ENCODE measurements around the gene SPRR2D. TPM values are rescaled to one million over a fixed set of nuclear protein-coding genes. Genes with fewer than 3 reads are reported as not detected.

The SPRR2D gene
- total RNA-seq, 1 experiment from 2014 or later = 0.62 TPM

DNA sequence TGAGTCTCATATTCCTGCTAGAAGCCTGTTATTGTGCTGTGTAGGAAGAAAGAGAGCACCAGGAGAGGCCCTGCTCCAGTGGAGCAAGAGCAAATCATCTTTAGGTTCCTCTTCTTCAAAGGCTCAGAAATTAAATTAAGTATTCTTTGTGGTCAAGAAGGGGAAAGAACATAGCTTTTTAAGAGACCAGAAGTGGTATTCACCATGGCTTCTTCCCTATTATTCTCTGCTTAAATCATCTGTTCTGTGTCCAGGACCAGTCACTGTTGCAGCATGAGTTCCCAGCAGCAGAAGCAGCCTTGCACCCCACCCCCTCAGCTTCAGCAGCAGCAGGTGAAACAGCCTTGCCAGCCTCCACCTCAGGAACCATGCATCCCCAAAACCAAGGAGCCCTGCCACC lies 8.8 kb downstream of the SPRR2D start:
- no peaks in the 10 kb centered on the region for H3K4me1 ChIP-seq (ENCODE audit: insufficient read depth, low read length, poor library complexity, severe bottlenecking)
- CTCF ChIA-PET = no interaction called here
- H3K4me3 ChIP-seq (ENCODE audit: low read depth, low read length, poor library complexity, severe bottlenecking) = no peak overlapping the region
- BruUV-seq (replicated peaks) = no TSS peak
- no peaks in the 10 kb centered on the region for H3K9me3 ChIP-seq (ENCODE audit: low read depth, low read length, poor library complexity, severe bottlenecking)
- intact Hi-C loops (cut with micrococcal nuclease; ENCODE audit: unreplicated experiment) = no loop called here
- no peak overlapping the region for H3K27ac ChIP-seq (ENCODE audit: low read depth, low read length, poor library complexity, severe bottlenecking)
- H3K27me3 ChIP-seq (replicated peaks; ENCODE audit: insufficient read depth, low read depth, low read length, poor library complexity) = peaks cover 9% of the 10 kb centered on the region
- POLR2A ChIA-PET (ENCODE audit: low non-redundant PET) = no interaction called here
- no peaks in the 10 kb centered on the region for H3K36me3 ChIP-seq (ENCODE audit: insufficient read depth, low read length, poor library complexity, severe bottlenecking)
- TF ChIP-seq, protein P1, sequence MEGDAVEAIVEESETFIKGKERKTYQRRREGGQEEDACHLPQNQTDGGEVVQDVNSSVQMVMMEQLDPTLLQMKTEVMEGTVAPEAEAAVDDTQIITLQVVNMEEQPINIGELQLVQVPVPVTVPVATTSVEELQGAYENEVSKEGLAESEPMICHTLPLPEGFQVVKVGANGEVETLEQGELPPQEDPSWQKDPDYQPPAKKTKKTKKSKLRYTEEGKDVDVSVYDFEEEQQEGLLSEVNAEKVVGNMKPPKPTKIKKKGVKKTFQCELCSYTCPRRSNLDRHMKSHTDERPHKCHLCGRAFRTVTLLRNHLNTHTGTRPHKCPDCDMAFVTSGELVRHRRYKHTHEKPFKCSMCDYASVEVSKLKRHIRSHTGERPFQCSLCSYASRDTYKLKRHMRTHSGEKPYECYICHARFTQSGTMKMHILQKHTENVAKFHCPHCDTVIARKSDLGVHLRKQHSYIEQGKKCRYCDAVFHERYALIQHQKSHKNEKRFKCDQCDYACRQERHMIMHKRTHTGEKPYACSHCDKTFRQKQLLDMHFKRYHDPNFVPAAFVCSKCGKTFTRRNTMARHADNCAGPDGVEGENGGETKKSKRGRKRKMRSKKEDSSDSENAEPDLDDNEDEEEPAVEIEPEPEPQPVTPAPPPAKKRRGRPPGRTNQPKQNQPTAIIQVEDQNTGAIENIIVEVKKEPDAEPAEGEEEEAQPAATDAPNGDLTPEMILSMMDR (conservative IDR thresholded peaks at IDR 0.05; ENCODE audit: low read depth, low read length) = no peak
- no peak for TF ChIP-seq EZH2 (IDR thresholded peaks at IDR 0.05; ENCODE audit: borderline replicate concordance, low read depth, low read length, poor library complexity, severe bottlenecking)
- DNase-seq (ENCODE audit: low spot score) = no peak

DNA sequence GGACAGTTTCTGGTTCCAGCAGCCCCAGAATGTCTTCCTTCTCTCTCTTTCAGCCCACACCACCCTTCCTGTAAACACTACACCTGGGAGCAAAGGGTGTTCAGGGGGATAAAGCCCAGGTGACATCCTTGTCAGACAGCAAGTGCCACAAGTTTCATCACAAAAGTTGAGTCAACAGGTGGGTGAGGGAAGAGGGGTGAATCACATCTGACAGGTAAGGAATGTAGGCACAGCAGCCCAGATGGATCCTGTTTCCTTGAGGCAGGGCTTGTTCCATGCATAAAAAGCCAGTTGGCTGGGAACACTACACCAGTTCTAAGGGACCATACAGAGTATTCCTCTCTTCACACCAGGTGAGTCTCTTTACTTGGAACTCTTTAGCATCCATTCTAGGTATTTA lies 10.0 kb downstream of the SPRR2D start, which contains the start of gene SPRR1B:
Gene SPRR1B (plus strand): TSS at position 309 of the 400 bp plus-strand sequence. CDS start 1,143 bp downstream, outside the sequence.
- BruUV-seq (replicated peaks) = no TSS peak
- ChIA-PET CTCF (no interaction called here), POLR2A (ENCODE audit: low non-redundant PET) (no interaction called here)
- Histone ChIP-seq H3K4me3 (ENCODE audit: low read depth, low read length, poor library complexity, severe bottlenecking) (no peak within 1 kb of the TSS), H3K27ac (ENCODE audit: low read depth, low read length, poor library complexity, severe bottlenecking) (no peak within 1 kb of the TSS), H3K27me3 (replicated peaks; ENCODE audit: insufficient read depth, low read depth, low read length, poor library complexity) (no peaks in the 10 kb centered on the region), H3K36me3 (ENCODE audit: insufficient read depth, low read length, poor library complexity, severe bottlenecking) (no peaks in the 10 kb centered on the region), H3K9me3 (ENCODE audit: low read depth, low read length, poor library complexity, severe bottlenecking) (no peaks in the 10 kb centered on the region), H3K4me1 (ENCODE audit: insufficient read depth, low read length, poor library complexity, severe bottlenecking) (no peaks in the 10 kb centered on the region)
- intact Hi-C loops (cut with micrococcal nuclease; ENCODE audit: unreplicated experiment) = no loop called here
- DNase-seq (ENCODE audit: low spot score) = no peak
- no peak for TF ChIP-seq EZH2 (IDR thresholded peaks at IDR 0.05; ENCODE audit: borderline replicate concordance, low read depth, low read length, poor library complexity, severe bottlenecking)
- TF ChIP-seq, protein P1 (conservative IDR thresholded peaks at IDR 0.05; ENCODE audit: low read depth, low read length) = no peak

DNA sequence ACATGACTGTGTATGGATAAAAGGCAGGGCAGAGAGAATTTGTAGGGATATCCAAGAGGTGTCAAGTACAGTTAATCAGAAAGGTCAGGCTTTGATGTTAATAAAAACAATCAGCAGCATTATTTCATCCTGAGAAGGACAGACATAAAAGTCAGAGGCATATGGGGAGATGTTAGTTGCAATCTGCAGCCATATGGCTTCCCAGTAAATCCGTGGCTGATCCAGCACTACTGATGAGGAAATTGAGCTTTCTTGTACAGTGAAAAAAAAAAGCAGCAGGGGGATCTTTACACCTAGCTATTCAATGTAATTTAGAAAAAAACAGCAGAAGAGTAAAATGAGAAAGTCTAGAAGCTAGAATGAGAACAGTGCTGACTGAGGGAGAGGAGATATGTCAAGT lies 12.2 kb downstream of the SPRR2D start:
- ChIA-PET CTCF (no interaction called here), POLR2A (ENCODE audit: low non-redundant PET) (no interaction called here)
- intact Hi-C loops (cut with micrococcal nuclease; ENCODE audit: unreplicated experiment) = no loop called here
- no TSS peak for BruUV-seq (replicated peaks)
- Histone ChIP-seq H3K9me3 (ENCODE audit: low read depth, low read length, poor library complexity, severe bottlenecking) (no peaks in the 10 kb centered on the region), H3K27me3 (replicated peaks; ENCODE audit: insufficient read depth, low read depth, low read length, poor library complexity) (no peaks in the 10 kb centered on the region), H3K36me3 (ENCODE audit: insufficient read depth, low read length, poor library complexity, severe bottlenecking) (no peaks in the 10 kb centered on the region), H3K4me1 (ENCODE audit: insufficient read depth, low read length, poor library complexity, severe bottlenecking) (no peaks in the 10 kb centered on the region), H3K4me3 (ENCODE audit: low read depth, low read length, poor library complexity, severe bottlenecking) (no peak overlapping the region), H3K27ac (ENCODE audit: low read depth, low read length, poor library complexity, severe bottlenecking) (no peak overlapping the region)
- no peak for DNase-seq (ENCODE audit: low spot score)
- TF ChIP-seq, protein P1 (conservative IDR thresholded peaks at IDR 0.05; ENCODE audit: low read depth, low read length) = no peak
- no peak for TF ChIP-seq EZH2 (IDR thresholded peaks at IDR 0.05; ENCODE audit: borderline replicate concordance, low read depth, low read length, poor library complexity, severe bottlenecking)

Data from A673 (cell line).